Activated CD8-positive, alpha-beta memory T cell treated with anti-CD3 and anti-CD28 coated beads for 36 hours (primary cell): ENCODE measurements around the gene HSBP1L1. TPM values are rescaled to one million over a fixed set of nuclear protein-coding genes. Genes with fewer than 3 reads are reported as not detected.

ENCODE experiments used
- CTCF ChIA-PET: fragments of 350-600 bp; sonication (Branson Sonifier 250); formaldehyde crosslinking; loops from one replicate; lab custom pipeline; 2021; ENCODE audit warnings: antibody characterized with exemption; lab: Charles Lee
- POLR2A ChIA-PET: fragments of 350-600 bp; sonication (Branson Sonifier 250); formaldehyde crosslinking; loops from one replicate; lab custom pipeline; 2021; ENCODE audit warnings: antibody characterized with exemption; lab: Charles Lee
- total RNA-seq, 2 experiments: library from RNA; stranded (reverse); gene quantifications; one replicate each; pipeline ENCODE4 v1.2.3, GENCODE V29; 2021

The HSBP1L1 gene
- total RNA-seq, 2 experiments from 2014 or later, result 1.8 to 2.1 TPM

DNA sequence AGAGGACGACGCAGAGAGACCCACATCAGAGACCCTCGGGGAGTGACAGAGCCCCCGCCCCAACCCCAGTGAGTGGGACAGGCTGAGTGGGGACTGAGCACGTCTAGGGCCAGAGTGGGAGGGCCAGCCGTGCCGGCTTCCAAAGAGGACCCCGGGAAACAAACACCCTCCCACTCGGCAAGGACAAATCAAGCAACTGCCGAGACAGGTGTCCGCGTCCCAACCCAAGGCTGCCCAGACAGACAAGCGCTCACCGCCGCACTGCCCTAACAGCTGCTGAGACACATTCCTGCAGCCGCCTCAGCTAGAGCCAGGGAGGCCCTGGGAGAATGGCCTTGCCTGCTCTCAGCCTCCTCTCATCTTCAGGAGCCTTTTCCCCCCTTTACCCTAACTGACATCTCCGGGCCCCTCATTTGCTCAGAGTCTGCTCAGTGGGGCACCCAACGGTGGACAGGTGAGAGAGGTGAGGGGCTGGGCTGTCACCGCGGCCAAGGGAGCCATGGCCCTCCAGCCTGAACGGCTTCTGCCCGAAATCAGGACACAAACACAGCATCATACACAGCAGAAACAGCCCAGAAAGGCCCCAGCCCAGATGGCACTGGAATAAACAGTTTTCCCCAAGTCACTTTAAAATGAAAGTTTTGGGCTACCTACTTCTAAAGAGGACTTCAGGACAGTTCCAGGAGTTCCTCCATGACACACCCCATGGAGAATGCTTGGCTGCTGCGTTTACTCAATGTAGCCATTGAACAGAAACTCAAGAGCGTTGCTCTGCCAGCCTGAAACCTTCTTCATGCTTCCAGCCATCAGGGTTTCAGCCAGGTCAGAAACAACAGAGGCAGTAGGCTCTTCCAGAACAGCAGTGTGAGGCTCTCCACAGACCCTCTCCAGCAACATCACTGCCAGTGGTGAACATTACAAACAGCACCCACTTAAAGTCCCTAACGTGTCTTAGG lies 36.6 kb upstream of the HSBP1L1 start:
- POLR2A ChIA-PET, result no interaction called here
- CTCF ChIA-PET, result interaction anchor here (1.2 kb wide), 1 partner anchor 53 kb away, joined by 3 read pairs; no protein-coding TSS in a partner anchor

DNA sequence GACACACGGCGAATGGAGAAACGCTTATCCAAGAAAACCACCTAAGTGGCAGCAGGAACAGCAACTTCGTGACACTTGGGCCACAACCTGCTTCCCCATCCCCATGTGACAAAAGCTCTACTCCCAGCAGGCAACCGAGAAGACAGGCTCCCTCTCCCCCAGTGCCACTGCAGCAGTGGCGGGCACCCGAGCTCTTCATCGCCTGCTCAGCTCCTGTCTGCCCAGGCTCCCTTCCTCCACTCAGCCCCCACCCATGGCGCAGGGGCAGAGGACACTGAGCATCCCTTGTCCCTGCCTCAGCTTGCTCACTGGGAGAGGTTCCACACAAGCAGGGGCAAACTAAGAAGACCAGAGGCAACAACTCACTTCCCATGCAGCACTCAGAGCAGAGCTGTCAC lies 35.9 kb upstream of the HSBP1L1 start:
- POLR2A ChIA-PET, result no interaction called here
- CTCF ChIA-PET, result interaction anchor here (1.2 kb wide), 1 partner anchor 53 kb away, joined by 3 read pairs; no protein-coding TSS in a partner anchor

DNA sequence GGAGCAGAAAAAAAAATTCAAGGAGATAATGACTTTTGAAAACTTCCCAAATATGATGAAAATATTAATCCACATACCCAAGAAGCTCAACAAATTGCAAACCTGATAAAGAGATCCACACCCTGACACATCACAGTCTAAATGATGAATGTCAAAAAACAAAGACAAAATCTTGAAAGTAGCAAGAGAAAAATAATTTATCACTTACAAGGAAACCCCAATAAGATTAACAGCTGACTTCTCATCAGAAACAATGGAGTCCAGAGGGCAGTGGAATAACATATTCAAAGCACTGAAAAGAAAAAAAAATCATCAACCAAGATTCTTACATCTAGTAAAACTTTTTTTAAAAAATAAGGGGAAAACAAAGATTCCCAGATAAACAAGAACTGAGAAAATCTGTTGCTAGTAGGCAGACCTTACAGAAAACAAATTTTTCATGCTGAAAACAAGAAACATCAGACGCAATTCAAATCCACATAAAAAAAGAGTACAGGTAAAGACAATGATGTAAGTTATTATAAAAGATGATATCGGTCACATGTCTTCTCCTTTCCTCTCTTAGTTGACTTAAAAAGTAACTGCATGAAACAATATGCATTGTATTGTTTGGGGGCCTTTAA lies 34.3 kb upstream of the HSBP1L1 start:
- ChIA-PET POLR2A (no interaction called here), CTCF (no interaction called here)

DNA sequence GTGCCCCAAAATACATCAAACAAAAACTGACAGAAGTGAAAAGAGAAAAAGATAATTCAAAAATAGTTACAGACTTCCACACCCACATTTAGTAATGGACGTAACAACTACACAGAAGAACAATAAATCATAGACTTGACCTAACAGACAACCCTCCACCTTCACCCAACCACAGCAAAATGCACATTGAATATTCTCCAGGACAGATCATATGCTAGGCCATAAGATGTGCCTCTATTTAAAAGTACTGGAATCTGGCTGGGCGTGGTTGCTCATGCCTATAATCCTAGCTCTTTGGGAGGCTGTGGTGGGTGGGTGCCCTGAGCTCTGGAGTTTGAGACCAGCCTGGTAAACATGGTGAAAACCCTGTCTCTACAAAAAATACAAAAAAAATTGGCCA lies 33.0 kb upstream of the HSBP1L1 start:
- POLR2A ChIA-PET, result no interaction called here
- CTCF ChIA-PET, result no interaction called here

DNA sequence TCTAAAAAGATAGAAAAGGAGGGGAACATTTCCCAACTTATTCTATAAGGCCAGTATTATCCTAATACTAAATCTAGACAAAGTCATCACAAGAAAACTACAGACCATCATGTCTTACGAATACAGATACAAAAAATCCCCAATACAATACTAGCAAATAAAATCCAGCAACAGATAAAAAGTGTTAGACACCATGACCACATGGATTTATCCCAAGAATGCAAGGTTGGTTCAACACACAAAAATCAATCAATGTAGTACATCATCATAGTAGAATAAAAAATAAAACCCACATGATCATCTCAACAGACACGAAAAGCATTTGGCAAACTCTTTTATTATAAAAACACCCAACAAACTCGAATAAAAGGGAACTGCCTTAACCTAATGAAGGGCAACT lies 31.5 kb upstream of the HSBP1L1 start:
- POLR2A ChIA-PET, result no interaction called here
- CTCF ChIA-PET, result no interaction called here

DNA sequence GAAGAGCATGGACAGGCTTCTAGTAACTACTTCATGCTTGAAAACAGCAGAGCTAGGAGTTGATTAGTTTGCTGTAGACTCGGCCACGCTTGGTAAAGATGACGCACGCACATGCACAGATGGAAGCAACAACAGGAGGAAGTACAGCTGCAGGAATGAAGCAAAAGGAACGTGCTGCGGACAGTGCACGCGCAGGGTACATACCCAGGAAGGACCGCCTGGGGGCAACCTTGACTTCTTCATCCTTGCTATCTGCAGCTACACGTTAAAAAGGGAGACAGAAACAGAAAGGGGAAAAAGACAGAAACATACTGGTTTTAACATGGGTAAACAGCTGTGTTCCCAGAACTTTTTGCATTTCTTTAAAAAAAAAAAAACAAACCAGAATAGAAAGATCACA lies 30.7 kb upstream of the HSBP1L1 start:
- POLR2A ChIA-PET, result no interaction called here
- CTCF ChIA-PET, result no interaction called here

DNA sequence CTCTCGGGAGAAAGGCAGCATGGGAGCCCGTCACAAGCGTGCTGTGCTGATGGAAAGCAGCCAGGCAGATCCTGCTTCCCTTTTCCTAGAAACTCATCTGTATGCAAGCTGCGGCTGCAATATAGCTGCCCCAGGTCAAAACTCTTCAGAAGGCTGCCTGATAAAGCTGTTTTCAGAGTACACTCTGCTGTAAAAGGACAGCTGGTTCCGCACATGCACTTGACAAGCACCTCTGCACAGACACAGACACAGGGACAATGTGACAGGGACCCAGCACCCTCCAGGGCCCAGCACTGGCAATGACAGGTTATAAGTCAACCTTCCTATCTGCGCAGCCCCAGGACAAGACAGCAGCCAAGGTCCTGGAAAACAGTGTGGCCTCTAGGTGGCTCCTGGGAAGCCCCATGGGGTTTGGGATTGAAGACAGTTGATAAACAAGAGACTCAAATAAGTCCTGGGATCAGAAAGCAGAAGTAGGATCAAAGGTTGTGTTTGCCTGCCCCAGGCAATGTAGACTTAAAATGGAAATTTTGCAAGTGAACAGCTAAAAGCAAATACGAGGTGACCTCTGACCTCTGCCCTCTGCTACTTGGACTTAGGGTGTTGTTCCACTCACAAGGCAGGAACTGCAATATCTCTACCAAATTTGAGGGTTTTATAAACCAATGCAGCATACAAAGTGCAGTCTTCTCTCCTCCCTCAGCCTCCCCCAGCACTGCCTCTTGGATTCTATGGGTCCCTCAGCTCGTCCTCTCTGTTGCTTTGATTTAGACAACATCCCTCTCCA lies 29.9 kb upstream of the HSBP1L1 start:
- ChIA-PET CTCF (no interaction called here), POLR2A (no interaction called here)

DNA sequence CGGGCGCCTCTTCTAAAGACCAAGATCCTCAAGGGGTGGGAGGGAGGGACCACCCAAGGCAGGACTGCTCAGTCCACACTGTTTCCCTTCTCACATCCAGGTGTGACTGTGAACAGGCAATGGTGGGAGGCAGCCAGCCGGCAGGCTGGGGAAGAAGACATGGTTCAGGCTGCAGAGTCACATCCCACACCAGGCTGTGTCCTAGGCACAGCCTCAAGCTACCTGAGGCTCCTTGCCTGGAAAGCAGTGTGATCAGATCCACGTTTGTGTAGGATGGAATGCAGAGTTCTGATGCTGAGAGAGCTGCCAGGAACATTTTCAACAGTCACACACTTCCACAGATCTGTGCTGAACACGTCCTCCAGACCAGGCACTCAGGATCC lies 29.4 kb upstream of the HSBP1L1 start:
- ChIA-PET POLR2A (no interaction called here), CTCF (no interaction called here)

DNA sequence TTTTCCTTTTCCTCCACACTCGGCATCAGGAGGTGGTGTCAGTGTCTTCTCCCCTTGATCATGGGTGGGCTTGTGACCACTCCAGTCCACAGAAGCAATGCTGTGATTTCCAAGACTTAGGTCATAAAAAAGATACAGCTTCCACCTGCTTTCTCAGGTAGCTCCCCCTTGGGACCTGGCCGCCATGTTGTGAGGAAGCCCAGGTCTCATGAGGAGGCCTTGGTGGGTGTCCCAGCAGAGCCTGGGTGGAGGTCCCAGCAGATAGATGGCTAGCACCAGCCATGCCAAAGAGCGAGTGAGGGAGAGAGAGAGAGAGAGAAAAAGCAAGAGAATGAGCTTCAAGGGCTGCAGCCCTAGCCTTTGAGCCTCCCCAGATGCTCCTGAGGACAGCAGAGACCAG lies 28.9 kb upstream of the HSBP1L1 start:
- ChIA-PET CTCF (no interaction called here), POLR2A (no interaction called here)

DNA sequence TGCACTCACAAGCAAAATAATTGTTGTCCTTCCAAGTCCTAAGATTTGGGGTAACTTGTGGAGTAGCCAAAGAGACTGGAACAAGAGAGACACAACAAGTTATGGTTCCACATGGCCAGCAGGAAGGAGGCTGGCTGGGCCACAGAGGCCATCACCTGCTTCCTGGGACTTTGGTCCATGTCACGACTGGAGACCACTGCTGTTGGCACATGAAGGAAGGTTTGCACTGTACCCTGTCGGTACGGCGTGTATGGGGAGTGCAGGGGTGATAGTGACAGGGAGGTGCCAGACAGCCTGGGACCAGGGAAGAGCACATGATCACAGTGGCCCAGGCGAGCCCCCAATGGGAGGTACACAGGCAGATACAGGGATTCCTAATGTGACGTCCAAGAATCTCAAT lies 28.5 kb upstream of the HSBP1L1 start:
- ChIA-PET CTCF (no interaction called here), POLR2A (no interaction called here)

DNA sequence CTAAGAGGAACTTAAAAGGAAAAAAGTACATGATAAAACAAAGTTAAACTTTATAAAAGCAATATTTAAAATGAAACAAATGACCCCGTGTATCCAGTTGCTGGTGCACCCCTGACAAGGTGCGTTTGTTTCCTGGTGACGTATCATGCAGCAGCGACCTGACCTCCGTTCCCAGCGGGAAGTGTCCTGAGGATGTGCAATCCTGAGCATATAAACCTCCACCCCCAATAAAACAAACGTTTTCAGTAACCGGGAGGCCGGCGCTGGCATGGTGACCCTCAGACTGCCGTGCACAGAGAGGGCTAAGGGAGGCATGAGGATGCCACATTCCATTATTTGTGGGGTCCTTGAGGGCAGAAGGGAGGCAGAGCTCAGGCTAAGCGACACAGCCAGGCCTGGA lies 27.8 kb upstream of the HSBP1L1 start:
- CTCF ChIA-PET, result no interaction called here
- POLR2A ChIA-PET, result no interaction called here

DNA sequence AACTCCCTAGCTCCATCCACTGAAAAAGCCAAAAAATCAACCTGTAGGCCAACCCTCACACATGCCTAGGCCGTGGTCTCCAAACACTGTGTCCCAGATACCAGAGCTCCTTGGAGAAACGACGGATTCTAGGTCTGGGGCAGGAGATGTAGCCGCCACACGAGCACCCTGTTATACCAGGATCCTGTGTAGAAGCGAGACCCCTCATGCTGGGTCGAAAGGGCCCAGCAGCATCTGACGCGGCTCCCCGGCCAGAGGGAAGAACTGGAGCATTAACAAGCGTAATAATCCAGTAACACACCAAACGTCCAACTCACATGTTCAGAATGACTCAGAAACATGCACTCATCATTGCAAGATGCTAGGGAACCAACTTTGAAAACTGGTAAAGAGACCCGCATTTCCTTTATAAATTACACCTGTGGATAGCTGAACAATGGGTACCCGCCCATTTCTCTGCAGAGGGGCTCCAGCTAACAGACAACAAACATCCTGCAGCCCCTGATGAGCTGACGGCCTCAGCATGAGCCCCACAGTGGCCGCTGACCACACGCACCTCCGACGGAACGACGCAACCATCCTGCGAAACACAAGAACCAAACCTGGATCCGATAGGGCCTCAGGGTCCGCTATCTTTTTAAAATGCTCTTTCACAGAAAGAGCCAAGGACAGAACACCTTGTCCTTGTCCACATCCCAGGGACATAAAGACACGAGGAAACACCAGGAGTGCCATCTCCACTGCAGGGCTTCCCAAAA lies 27.2 kb upstream of the HSBP1L1 start:
- CTCF ChIA-PET, result no interaction called here
- POLR2A ChIA-PET, result interaction anchor here (0.6 kb wide), 1 partner anchor 15 kb away, joined by 6 read pairs; no protein-coding TSS in a partner anchor

DNA sequence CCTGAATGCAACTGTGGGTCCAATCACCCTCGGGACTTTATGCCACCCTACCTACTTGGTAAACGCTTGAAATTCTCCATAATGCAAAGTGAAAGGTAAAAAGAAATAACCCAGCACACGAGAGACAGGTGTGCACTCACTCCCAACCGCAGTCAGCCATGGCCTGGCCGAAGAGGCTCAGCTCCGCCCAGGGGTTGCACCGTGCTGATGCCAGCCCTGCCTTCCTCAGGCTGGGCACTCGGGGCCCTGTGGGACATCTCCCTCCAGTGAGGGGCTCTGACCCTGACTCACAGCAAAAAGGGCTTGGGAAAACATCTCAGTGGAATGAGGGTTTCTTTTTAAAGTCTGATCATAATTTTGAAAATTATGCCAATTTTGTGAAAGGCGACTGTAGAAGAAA lies 26.2 kb upstream of the HSBP1L1 start:
- ChIA-PET CTCF (no interaction called here), POLR2A (no interaction called here)

DNA sequence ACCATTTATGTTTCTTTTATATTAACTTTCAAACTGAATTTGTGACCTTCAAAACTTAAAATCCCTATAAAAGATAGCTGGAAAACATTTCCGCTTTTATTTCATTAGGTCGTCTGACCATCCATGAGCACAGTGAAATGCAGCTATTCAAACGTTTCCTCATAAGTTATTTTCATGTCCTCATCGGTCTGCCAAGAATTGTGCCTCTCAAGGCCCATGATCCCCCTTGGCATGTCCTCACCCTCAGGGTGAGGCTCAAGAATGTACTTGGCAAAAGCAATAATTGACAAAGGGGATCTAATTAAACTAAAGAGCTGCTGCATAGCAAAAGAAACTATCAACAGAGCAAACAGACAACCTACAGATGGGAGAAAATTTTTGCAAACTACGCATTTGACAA lies 25.3 kb upstream of the HSBP1L1 start:
- POLR2A ChIA-PET, result no interaction called here

DNA sequence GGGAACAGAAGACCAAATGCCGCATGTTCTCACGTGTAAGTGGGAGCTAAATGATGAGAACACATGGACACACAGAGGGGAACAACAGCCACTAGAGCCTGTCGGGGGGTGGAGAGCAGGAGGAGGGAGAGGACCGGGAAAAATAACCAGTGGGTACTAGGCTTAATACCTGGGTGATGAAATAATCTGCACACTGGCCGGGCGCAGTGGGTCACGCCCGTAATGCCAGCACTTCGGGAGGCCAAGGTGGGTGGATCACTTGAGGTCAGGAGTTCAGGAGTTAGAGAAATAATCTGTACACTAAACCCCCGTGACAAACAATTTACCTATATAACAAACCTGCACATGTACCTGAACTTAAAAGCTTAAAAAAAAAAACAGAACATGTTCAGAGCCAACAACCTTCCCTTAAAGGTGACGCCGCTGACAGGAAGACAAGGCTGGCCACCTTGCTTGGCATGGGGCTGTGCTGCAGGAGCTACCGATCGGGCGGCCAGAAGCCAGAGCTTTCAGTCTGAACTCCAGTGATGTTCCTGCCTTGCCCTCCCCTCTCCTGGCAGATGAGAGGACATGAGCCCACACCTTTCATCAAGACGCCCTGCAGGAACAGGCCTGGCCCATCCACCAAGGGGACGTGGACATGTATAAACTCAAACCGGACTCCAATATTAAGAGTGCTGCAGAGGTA lies 24.2 kb upstream of the HSBP1L1 start:
- CTCF ChIA-PET, result no interaction called here
- POLR2A ChIA-PET, result no interaction called here

More for the DNA sequence above, 25.3 kb upstream of the HSBP1L1 start:
- CTCF ChIA-PET, result no interaction called here

DNA sequence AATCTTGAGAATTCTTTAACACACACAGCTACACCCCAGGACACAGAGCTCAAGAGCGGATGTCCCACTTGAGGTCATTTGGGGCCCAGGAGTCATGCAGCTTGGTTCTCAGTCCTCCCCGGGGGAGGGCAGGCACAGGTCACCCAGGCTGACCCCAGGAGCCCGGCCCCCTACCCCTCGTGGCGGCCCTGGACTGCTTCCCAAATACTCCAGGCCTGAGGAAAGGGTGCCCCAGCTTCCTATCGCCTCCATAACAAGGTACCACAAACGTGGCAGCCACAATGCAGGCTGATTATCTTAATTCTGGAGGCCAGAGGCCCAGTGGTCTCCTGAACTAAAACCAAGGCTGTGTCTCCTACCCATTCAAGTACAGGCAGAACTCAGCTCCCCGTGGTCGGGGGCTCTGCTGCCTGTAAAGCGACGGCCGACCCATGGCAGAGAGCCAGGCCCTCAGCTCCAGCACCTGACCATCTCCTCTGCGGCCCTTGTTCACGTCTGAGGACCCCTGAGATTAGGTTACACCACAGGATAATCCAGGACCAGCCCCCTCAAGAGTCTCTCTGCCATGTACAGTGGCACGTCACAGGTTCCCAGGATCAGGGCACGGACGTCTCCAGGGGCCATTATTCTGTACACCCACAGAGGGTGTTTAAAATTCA lies 23.5 kb upstream of the HSBP1L1 start:
- ChIA-PET CTCF (no interaction called here), POLR2A (no interaction called here)

DNA sequence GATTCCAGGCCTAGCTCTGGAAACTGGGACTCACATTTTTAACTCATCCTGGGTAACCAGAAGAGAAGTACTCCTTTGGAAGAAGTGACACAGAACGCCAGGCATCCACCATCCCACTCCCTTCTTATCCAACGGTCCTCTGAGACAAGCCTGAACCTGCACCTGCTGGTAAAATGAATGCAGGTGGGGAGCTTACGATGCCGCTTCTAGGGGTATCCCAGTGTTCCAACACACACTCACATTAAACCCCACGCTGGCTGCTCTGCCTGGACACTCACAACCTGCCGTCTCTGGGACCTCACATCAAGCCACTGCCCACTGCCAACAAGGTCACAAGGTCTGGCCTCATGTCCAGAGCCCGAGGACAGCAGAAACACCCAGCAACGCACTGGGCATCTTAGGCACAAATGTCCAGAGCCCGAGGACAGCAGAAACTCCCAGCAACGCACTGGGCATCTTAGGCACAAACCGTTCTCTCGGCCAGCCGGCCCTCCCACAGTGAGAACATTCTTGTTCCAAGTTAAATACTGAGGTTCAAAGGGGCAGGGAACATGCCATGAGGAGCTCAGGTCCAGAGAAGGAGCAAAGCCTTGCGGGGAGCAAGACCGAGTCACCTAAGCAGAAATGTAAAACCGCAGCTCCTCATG lies 22.8 kb upstream of the HSBP1L1 start:
- CTCF ChIA-PET, result no interaction called here

DNA sequence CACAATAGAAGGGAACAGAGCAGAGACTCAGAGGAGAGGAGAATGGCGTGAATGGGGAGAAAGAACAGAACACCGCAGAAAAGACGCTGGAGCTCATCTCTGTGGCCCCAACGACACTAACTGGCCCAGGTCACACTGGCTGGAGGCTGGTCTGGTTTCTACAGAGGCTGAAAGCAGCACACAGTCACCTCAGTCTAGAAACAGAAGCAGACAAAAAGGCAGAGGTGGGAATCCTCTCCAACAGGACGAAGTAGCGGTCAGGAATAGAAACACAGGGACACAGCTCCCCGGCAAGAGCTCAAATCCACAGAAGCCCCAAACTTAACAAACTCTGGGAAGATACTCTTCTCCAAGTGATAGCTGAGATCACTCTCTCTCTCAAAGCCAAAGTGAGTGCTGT lies 22.2 kb upstream of the HSBP1L1 start:
- CTCF ChIA-PET, result no interaction called here
- POLR2A ChIA-PET, result no interaction called here

More for the DNA sequence above, 22.8 kb upstream of the HSBP1L1 start:
- POLR2A ChIA-PET, result no interaction called here
